Fibroblast of skin of abdomen (primary cell): ENCODE data around the gene CDC45. TPM values are rescaled to one million over a fixed set of nuclear protein-coding genes. Genes with fewer than 3 reads are reported as not detected.
A peak's percentile ranks its signal among the peaks of the same experiment; 100 is the strongest.
"Not testable (repeated sequence)": the region's sequence is repeated elsewhere in the genome, so short reads cannot be mapped to it uniquely, and the experiment has no call there.

ENCODE experiments used
- DNase-seq: peaks from one replicate; pipeline ENCODE4 v3.0.0-alpha.2; 2013
- polyA plus RNA-seq, 2 experiments: library from polyadenylated mRNA; unstranded; fragments of 120-200 nt; gene quantifications; one replicate each; pipeline ENCODE4 v1.2.1, GENCODE V29; 2013; ENCODE audit not compliant: insufficient read length in 2 of 2

CDC45 gene, protein sequence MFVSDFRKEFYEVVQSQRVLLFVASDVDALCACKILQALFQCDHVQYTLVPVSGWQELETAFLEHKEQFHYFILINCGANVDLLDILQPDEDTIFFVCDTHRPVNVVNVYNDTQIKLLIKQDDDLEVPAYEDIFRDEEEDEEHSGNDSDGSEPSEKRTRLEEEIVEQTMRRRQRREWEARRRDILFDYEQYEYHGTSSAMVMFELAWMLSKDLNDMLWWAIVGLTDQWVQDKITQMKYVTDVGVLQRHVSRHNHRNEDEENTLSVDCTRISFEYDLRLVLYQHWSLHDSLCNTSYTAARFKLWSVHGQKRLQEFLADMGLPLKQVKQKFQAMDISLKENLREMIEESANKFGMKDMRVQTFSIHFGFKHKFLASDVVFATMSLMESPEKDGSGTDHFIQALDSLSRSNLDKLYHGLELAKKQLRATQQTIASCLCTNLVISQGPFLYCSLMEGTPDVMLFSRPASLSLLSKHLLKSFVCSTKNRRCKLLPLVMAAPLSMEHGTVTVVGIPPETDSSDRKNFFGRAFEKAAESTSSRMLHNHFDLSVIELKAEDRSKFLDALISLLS
- 12.4 TPM for polyA plus RNA-seq (2013, experiment 1 of 2; ENCODE audit: insufficient read length)
- 12.7 TPM for polyA plus RNA-seq (2013, experiment 2 of 2; ENCODE audit: insufficient read length)

DNA sequence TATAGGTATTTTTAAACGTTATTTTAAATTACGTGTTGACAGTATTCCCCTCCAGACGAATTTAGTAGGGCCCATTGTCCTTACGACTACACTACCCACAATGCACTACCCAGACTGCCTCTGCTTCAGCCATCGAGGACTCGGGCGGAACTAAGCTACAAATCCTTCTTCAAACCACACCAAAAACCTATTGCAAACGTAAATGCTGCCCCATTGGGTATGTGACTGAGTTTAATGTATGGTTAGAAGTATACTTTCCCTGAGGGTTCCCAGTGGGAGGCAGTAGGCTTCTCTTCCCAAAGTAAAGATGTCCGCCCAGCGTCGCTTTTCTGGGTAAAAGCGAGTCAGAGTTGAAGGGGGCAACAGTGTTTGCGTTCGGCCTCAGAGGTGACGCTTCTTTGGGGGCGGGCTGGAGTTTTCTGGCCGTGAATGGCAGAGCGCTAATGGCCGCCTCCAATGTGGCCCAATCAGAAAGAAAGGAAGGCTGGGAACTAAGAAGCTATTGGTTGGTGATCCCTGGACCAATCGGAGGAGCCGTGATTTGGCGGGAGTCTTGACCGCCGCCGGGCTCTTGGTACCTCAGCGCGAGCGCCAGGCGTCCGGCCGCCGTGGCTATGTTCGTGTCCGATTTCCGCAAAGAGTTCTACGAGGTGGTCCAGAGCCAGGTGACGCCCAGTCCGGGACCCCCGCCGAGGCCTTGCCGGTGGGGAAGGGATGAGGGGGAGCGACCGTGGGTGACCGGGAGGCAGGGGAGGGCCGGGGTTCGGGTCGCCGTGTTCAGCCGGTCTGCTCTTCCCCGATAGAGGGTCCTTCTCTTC, at the start of gene CDC45:
TSS of gene CDC45 (plus strand) at position 566 of the 818 bp plus-strand sequence. CDS start at position 615, 49 bp downstream.
- peak; percentile 98 for DNase-seq

DNA sequence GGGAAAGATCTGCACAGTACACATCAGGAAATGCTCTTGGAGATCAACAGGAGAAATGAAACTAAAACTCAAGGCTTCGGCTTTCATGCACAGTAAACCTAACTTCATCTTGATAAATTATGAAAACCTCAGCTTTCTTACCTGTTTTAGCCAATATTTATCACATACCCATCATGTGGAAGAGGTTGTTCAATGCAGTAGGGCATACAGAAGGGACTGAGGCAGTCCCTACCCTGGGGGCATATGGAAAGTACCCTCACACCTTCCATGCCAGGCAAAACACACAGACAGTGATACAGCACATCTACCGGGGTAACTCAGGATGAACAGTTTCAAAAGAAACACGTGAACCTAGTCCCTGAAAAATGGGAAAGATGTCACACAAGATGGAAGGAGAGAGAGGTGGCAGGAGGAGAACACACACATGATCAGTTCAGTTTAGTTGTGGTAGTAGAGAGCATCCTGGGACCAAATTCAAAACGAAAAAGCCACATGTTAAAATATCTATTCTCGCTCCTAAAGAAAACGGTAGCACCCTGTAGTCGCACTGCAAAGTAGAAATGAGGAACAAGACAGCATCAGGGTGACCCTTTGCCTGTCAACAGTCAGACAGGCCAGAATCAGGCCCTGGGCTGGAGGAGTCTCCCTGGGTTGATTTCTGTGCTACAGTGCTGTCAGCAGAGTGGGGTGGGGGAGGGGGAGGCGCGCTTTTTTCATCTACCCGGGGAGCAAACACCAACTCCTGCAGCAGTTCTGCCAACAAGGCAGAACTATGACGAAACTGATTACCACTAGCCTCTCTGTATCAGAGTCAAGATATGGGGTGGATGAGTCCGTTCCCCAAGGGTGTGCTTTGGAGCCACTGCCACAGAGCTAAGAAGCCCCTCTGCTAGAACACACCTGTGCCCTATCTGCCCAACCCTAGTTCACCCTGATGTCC, 49.5 kb upstream of the CDC45 start:
- DNase-seq = peak; percentile 64

DNA sequence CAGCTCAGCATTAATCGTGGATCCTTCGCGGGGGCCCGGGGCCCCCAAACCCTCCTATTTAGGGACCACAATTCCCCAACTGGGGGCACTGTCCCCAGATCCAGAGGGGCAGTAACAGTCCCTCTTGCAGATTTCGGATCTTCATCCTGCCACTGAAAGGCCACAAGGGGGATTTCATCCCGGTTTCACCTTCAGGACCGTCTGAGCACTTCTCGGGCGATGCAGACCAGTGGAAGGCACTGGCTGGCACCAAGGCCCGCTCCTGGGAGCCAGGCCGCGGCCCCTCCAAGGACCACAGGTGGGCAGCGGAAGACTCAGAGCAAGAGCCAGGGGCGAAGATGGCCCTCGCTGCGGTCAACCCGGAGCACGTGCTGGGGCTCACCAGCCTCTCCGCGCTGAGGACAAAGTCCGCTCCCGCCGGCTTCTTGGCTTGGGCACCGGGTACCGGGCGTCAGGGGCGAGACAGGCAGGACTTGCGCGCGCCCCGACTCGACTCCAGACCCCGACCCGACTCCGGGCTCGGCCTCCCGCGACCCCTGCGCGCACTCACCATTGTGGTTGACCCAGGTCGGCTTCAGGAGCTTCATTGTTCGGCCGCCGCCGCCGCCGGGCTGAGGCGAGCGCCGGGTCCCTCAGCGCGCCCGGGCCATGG, 48.7 kb upstream of the CDC45 start:
- peak; percentile 9 for DNase-seq

DNA sequence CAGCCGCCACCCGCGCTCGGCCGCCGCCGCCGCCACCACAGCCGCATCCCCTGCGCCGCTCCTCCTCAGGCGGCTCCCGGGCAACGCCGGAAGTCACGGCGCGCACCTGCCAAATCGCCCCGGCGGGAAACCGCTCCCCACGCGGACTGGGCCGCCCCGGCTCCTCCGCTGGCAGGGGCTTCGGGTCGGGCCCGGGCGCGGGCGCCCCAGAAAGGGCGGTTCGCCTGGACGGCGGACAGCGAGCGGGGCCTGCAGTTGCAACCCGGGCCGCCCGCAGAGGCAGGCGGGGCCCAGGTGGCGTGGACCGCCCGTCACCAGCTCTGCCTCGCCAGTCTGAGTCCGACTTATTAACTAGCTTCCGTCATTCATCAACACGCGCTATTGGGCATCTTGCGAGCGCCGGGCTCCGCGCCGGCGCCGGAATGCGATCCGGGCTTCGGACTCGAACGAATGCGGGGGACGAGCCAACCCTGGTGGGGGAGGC, 48.0 kb upstream of the CDC45 start, which contains the start of gene HIRA:
TSS of gene HIRA (minus strand) at position 85 of the 484 bp plus-strand sequence. CDS start 257 bp downstream, outside the sequence.
- peak; percentile 75 for DNase-seq

DNA sequence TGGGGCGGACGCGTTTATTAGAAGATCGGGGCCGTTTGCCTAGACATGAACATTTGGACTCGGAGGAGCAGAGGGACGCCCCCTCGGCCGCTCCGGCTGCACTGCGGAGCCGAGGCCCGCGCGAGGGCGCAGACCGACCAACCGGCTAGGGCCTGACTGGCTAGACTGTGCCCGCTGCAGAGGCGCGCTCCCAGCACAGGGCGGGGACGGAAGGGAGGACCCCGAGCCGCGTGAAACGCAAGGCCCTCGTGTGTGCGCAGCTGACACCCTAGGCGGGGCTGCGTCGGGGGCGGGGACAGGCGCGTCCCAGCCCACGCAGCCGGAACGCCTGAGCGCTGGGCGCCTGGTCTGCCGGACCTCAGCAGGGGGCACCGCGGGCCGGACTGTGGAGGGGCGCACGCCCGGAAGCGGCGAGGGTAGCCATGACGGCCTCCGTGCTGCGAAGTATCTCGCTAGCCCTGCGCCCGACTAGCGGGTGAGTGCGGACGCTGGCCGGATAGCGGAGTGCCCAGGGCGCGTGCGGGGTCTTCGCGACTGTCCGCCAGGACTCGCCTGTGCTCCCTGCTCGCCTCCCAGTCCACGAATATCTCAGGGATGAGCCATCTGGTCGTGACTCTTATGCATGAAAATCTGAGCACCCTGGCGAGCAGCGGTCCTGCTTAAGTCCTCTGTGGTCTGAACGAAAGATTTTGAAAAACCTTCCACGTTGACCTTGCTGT, 47.4 kb upstream of the CDC45 start, which contains the start of gene MRPL40:
TSS of gene MRPL40 (plus strand) at position 413 of the 719 bp plus-strand sequence. CDS start at position 423, 10 bp downstream.
- peak; percentile 94 for DNase-seq

DNA sequence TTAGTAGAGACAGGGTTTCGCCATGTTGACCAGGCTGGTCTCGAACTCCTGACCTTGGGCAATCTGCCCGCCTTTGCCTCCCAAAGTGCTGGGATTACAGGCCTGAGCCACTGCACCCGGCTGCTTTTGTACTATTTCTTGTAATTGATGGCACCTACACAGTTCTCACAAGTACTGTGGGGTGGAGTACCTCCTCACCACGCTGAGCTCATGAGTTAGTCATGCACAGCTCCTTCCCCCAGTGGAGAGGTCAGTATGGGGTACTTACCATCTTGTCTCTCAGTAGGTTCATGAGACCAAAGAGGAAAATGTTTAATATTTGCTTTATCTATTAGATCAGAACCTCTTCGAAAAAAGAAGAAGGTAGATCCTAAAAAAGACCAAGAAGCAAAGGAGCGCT, 45.3 kb upstream of the CDC45 start:
- no peak for DNase-seq

DNA sequence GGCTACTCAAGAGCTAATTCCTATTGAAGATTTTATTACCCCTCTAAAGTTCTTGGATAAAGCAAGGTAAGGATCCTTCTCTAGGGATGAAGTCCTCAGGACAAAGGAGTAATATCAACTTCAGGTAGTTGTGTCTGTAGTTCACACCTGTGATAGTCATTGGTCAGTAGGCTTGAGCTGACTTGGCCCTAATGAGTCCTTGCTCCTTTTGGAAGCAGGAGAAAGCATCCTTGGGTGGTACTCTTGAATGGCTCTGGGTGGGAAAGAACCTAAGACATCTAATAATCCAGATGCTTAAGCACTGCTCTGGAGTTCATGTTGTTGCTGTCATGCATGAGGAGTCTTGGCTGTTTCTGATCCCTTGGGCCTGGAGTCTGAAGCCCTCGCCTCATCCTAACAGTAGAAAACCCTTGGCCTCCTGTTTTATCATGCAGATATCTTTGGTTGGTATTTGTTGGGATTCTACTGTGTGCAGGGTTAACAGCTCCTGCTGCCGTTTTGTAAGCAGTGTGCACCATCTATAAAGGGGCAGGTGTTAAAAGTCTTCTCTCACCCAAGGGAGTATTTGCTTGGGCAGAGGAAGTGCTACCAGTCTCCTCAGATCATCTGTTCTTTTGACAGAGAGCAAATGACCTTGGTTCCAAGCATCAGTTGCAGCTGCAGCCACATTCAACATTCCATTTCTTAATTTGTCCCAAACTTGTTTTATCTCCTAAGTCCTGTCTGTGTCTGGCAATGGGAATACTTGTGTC, 44.7 kb upstream of the CDC45 start:
- DNase-seq = no peak

DNA sequence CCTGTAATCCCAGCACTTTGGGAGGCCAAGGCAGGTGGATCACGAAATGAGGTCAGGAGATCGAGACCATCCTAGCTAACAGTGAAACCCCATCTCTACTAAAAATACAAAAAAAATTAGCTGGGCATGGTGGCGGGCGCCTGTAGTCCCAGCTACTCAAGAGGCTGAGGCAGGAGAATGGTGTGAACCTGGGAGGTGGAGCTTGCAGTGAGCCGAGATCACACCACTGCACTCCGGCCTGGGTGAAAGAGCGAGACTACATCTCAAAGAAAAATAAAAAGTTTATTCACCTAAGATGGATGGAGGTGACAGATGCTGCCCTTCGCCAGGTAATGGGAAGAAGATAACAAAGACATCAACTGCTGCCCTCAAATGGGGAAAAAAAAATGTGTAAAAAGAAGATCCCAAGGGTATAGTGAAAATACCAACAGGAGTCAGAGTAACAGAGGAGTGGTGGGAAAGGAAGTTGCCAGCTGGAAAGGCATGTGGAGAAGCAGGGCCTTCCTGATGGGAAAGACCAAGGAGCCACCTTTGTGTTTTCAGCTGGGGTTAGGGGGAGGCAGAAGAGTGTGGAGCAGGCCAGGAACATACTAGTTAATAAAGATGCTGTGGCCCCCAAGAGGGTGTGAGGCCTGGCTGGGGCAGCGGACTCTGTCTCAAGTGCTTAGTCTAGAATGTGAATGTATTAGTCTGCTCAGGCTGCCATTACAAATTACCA, 43.1 kb upstream of the CDC45 start:
- not testable (repeated sequence) for DNase-seq

DNA sequence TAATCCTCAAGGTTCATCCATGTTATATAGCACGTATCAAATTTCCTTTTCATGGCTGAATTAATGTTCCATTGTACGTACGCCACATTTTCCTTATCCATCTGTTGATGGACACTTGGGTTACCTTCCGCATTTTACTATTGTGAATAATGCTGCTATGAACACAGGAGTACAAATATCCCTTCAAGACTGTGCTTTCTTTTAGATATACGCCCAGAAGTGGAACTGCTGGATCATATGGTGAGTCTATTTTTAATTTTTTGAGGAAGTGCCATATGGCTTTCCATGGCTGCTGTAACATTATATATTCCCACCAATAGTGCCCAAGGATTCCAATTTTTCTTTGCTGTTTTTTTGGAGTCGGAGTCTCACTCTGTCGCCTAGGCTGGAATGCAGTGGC, 41.4 kb upstream of the CDC45 start:
- DNase-seq = no peak

DNA sequence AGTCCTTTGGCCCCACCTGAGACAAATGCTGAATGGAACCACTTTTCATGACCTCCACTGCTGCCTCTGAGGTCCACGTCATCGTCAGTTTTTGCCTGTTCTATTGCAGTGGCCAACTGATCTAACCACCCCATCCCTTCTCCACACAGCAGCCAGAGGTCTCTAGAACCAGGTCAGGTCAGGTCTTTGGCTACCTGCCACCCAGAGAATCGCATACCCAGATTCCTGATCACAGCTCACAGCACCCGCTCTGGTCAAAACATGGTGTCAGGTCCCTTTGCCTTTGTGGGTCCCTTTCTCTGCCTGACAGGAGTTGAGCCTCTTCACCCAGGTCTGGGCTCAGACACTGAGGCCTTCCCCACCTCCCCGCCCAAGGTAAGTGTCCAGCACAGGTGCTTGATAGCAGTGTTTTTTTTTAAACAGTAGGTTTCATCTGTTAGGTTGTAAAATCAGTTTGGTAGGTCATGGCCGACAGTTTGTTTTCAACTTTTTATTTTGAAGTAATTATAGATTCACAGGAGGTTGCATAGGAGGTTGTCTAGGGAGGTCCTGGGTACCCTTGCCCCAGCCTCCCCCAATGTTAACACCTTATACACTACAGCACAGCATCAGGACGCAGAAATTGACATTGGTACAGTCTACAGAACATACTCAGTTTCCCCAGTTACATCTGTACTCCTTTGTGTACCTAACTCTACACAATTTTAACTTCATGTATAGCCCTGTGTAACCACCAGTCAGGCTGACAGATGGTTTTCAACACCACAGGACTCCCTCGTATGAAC, 39.1 kb upstream of the CDC45 start:
- no peak for DNase-seq

DNA sequence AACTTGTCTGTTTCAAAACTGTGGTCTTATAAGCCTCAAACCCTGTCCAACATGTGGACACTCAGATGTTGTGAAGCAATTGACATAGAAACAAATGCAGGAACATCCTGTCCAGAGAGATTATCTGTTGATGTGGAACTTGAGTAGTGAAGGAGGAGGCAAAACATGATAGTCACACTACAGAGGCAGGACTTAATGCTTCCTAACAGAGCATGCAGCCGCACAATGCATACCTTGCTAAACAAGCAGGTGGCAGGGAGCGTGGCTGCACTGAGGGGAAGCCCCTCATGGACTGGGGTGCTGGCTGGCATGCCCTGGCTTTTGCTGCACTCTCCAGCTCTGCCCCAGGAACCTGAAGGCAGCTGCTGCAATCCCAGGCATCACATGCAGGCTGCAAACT, 37.6 kb upstream of the CDC45 start:
- DNase-seq = no peak

DNA sequence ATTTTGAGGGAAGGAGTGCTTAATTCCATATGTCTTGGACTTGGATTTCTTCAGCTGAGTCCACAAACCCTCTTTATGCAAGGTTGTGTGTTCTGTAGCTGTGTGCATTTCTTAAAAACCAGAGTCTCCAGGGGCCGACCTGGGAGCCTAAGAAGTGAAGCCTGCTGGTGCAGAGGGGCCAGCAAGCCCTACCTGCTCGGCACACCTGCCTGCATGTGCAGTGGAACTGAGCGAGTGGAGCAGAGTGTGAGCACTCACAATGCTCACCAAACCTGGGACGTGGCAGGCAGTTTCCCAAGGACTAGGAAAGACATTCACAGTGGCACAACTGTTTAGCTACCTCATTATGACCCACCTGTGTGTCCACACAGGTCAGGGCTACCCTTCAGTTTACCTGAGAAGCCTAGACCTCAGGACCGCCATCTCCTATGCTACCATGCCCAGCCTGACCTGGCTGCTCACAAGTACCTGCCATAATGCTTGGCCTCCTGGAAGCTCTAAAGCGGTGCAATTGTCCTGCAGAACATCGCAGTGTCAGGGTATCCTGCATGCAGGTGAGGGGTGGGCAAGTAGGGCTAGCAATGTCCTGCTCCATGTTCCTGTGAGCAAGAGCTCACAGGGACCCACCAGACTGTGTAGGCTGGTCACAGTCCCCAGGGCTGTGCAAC, 36.0 kb upstream of the CDC45 start:
- DNase-seq = no peak

DNA sequence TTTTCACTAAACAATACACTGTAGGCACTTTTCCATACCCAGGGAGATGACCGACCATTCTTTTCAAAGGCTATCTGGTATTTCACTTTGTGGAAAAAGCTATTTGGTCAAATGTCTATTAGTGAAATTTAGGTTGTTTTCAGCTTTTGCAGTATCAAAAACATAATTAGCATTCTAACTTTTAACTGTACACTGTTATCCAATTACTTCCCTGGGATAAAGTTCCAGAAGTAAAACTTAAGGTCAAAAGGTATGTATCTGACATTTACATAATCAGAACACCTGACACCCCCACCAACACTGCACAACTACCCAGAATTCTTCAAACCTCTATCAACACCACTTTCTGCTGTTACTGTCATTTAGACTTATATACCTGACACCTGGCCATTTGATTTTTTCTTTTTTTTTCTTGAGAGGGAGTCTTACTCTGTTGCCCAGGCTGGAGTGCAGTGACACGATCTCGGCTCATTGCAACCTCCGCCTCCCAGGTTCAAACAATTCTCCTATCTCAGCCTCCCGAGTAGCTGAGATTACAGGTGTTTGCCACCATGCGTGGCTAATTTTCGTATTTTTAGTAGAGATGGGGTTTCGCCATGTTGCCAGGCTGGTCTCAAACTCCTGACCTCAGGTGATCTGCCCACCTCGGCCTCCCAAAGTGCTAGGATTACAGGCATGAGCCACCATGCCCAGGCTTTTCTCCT, 34.3 kb upstream of the CDC45 start:
- not testable (repeated sequence) for DNase-seq

DNA sequence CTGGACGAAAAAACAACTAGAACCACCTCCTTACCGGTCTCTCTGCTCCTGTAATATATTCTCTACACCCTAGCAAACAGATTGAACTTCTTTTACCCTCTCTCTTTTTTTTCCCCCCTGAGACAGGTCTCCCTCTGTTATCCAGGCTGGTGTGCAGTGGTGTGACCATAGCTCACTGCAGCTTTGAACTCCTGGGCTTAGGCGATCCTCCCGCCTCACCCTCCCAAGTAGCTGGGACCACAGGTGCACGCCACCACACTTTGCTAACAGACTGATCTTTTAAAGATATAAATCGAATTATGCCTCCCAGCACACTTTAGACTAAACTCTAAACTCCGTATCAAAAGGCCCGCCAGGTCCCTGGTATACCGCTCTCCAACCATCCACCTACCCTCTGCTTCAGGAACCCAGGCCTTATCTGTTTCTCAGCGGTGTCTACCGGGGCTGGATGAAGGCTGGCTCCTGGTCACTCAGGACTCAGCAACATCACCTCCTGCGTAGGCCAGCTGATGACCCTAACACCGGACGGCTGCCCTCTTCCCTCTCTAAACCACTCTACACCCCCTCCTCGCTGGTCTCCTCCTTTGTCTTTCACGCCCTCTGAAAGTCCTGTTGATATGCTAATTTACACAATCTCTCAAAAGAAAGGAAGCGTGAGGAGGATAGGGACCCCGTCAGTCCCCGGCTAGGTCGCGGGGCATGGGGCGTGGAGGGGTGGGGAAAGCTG, 33.0 kb upstream of the CDC45 start:
- no peak for DNase-seq

DNA sequence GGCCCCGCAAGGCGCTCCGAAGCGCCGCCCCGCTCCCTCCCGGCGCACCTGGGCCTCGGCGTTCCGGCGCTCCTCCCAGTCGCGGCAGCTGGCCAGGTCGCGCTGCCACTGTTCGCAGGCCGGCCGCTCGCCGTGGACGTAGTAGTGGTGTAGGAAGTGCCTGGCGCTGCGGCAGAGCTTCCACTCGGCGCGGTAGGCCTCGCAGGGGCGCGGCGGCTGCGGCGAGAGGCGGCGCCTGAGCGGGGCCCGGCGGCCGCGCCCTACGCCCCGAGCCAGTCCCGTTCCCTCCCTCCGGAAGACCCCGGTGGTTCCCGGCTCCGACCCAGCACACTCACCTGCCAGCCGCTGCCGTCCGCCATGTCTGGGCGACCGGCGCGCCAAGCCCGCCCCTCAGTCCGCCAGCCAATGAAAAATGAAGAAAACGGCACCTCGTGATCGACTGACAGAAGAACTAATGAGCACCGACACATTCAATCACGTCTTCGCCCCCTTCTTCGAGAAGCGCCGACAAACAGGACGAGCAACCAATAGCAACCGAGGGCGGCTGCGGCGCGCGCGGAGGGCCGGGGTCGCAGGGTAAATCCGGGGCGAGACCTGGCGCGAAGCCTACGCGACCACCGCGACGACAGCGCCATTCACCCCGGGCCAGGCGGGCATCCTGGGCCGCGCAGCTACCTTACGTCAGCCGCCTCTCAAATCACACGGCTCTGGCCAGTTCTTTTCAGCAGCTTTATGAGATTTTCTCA, 32.2 kb upstream of the CDC45 start, which contains the start of gene C22orf39:
TSS of gene C22orf39 (minus strand) at position 382 of the 746 bp plus-strand sequence. CDS start at position 359, 23 bp downstream.
- DNase-seq = peak; percentile 92
